HL-60 (cell line): ENCODE measurements around the gene ZPBP2.

Experiments
- DNase-seq, 2 experiments: peaks; one replicate each; pipeline ENCODE4 v3.0.0-alpha.2; 2010 to 2020; ENCODE audit warnings: low read depth in 1 of 2, low spot score in 1 of 2
- H3K27ac ChIP-seq: fragments of 250-450 bp; sonication (Bioruptor Pico); replicated peaks from 2 replicates; pipeline ENCODE4 v1.5.1; 2020; ENCODE audit warnings: mild to moderate bottlenecking, moderate library complexity
- H3K27me3 ChIP-seq: fragments of 250-450 bp; sonication (Bioruptor Pico); 2 replicates; pipeline ENCODE4 v1.5.1; 2021; ENCODE audit warnings: mild to moderate bottlenecking, moderate library complexity; ENCODE audit not compliant: insufficient read depth, poor library complexity, severe bottlenecking
- H3K4me3 ChIP-seq: replicated peaks from 2 replicates; pipeline ENCODE4 v1.5.1; 2011; ENCODE audit warnings: mild to moderate bottlenecking, control low read depth, low read length; ENCODE audit not compliant: insufficient read depth
- CTCF ChIP-seq: IDR thresholded peaks from one replicate; pipeline ENCODE4 v1.5.1; 2011; ENCODE audit warnings: low read length, control low read depth, inconsistent platforms; ENCODE audit not compliant: insufficient read depth
- POLR2AphosphoS5 ChIP-seq: IDR thresholded peaks from 2 replicates; pipeline ENCODE4 v1.6.1; 2012; ENCODE audit warnings: low read depth
- REST ChIP-seq: IDR thresholded peaks from 2 replicates; pipeline ENCODE4 v1.6.1; 2012; ENCODE audit warnings: low read depth; ENCODE audit not compliant: insufficient replicate concordance
- SPI1 ChIP-seq: IDR thresholded peaks from 2 replicates; pipeline ENCODE4 v1.6.1; 2012; ENCODE audit warnings: low read depth, mild to moderate bottlenecking, borderline replicate concordance

Gene ZPBP2

GRCh38 chr17:39926135-39926587 lies 58.2 kb downstream of the ZPBP2 start:
- DNase-seq: no peak
- TF ChIP-seq POLR2AphosphoS5 (no peak), SPI1 (no peak), CTCF (no peak)
- peak overlapping the region; percentile 94 for H3K4me3 ChIP-seq
- no peaks in the 10 kb centered on the region for H3K27me3 ChIP-seq
- peak overlapping the region; percentile 76 for H3K27ac ChIP-seq

- H3K27me3 ChIP-seq: no peaks in the 10 kb centered on the region
- H3K27ac ChIP-seq: peak overlapping the region; percentile 76
- peak overlapping the region; percentile 94 for H3K4me3 ChIP-seq
- DNase-seq: peak; percentile 24 to 69
- TF ChIP-seq REST: no peak
Measured at GRCh38 chr17:39926588-39927100, 58.6 kb downstream of the ZPBP2 start.
